RWPE1 (cell line): ENCODE measurements around the gene NMBR.
A peak's percentile ranks its signal among the peaks of the same experiment; 100 is the strongest.
"Not testable (repeated sequence)": the region's sequence is repeated elsewhere in the genome, so short reads cannot be mapped to it uniquely, and the experiment has no call there.

ENCODE experiments used
- CTCF ChIA-PET: fragments of 350-600 bp; sonication (Branson Sonifier 250); formaldehyde crosslinking; extraction: SDS; loops from one replicate; lab custom pipeline; 2021; lab: Yijun Ruan, JAX
- POLR2A ChIA-PET: fragments of 400-600 bp; formaldehyde crosslinking; extraction: SDS; loops from one replicate; lab custom pipeline; 2020; ENCODE audit warnings: antibody characterized with exemption; ENCODE audit not compliant: low non-redundant PET; lab: Yijun Ruan, JAX
- DNase-seq: peaks from one replicate; pipeline ENCODE4 v3.0.0; 2012; ENCODE audit warnings: low spot score
- H3K27ac ChIP-seq: fragments of 450-650 bp; 2 replicates; pipeline ENCODE4 v1.5.1; 2017
- CTCF ChIP-seq: fragments of 450-650 bp; conservative IDR thresholded peaks from 2 replicates; pipeline ENCODE4 v1.5.1; 2017; ENCODE audit warnings: low read depth, mild to moderate bottlenecking

The NMBR gene

GRCh38 chr6:142165227-142165626, 18.3 kb upstream of the NMBR start:
- H3K27ac ChIP-seq: no peak overlapping the region
- ChIA-PET POLR2A (no interaction called here), CTCF (no interaction called here)
- no peak for TF ChIP-seq CTCF
- DNase-seq: no peak

- ChIA-PET POLR2A (no interaction called here), CTCF (no interaction called here)
- no peak overlapping the region for H3K27ac ChIP-seq
- TF ChIP-seq CTCF: no peak
- DNase-seq: no peak
Observed at GRCh38 chr6:142162780-142163179, 15.9 kb upstream of the NMBR start.

GRCh38 chr6:142156758-142157068, 9.8 kb upstream of the NMBR start:
- CTCF ChIA-PET: interaction anchor here (0.7 to 1.3 kb wide), 9 partner anchors 10 to 318 kb away, joined by 3 to 12 read pairs (median 3); partner anchors contain the start of genes NMBR and VTA1
- H3K27ac ChIP-seq, POLR2A ChIA-PET, DNase-seq: not testable (repeated sequence)

GRCh38 chr6:142155895-142156757, 9.2 kb upstream of the NMBR start:
- POLR2A ChIA-PET: no interaction called here
- CTCF ChIA-PET: interaction anchor here (0.6 to 1.3 kb wide), 10 partner anchors 9 to 318 kb away, joined by 3 to 12 read pairs (median 3); partner anchors contain the start of genes NMBR and VTA1
- TF ChIP-seq CTCF: peak; percentile 51
- peak; percentile 25 for DNase-seq
- H3K27ac ChIP-seq: no peak overlapping the region

- ChIA-PET POLR2A (no interaction called here), CTCF (interaction anchor here (0.5 kb wide), 1 partner anchor 228 kb away, joined by 3 read pairs; no protein-coding TSS in a partner anchor)
- no peak overlapping the region for H3K27ac ChIP-seq
- TF ChIP-seq CTCF: no peak
- no peak for DNase-seq
Observed at GRCh38 chr6:142155091-142155490, 8.2 kb upstream of the NMBR start.

GRCh38 chr6:142154336-142154735, 7.4 kb upstream of the NMBR start:
- no peak overlapping the region for H3K27ac ChIP-seq
- no peak for TF ChIP-seq CTCF
- CTCF ChIA-PET: interaction anchor here (0.6 kb wide), 1 partner anchor 101 kb away, joined by 4 read pairs; no protein-coding TSS in a partner anchor
- POLR2A ChIA-PET: no interaction called here
- no peak for DNase-seq

GRCh38 chr6:142153196-142153595, 6.3 kb upstream of the NMBR start:
- ChIA-PET CTCF (no interaction called here), POLR2A (no interaction called here)
- no peak for DNase-seq
- TF ChIP-seq CTCF: no peak
- H3K27ac ChIP-seq: no peak overlapping the region
